Trophoblast cell (in vitro differentiated cells and primary cell): Measurements from ENCODE around the gene TRAPPC6A.

Experiments used
- DNase-seq, 2 donors: peaks; one replicate each; pipeline ENCODE4 v3.0.0-alpha.2; 2016
- H2AFZ ChIP-seq: 2 replicates; pipeline ENCODE4 v1.6.1; 2013; ENCODE audit warnings: low read length, moderate library complexity, mild to moderate bottlenecking; ENCODE audit not compliant: insufficient read depth, poor library complexity
- H2AK5ac ChIP-seq: 2 replicates; pipeline ENCODE4 v1.6.1; 2013; ENCODE audit warnings: mild to moderate bottlenecking, low read length
- H2BK120ac ChIP-seq: 2 replicates; pipeline ENCODE4 v1.6.1; 2013; ENCODE audit warnings: low read length, mild to moderate bottlenecking, moderate library complexity; ENCODE audit not compliant: insufficient read depth, poor library complexity
- H2BK12ac ChIP-seq: 2 replicates; pipeline ENCODE4 v1.6.1; 2013; ENCODE audit warnings: mild to moderate bottlenecking, low read length, moderate library complexity
- H2BK5ac ChIP-seq: 2 replicates; pipeline ENCODE4 v1.6.1; 2013; ENCODE audit warnings: low read length, low read depth, moderate library complexity, mild to moderate bottlenecking; ENCODE audit not compliant: poor library complexity
- H3K14ac ChIP-seq: 2 replicates; pipeline ENCODE4 v1.6.1; 2013; ENCODE audit warnings: mild to moderate bottlenecking, low read length
- H3K18ac ChIP-seq: 2 replicates; pipeline ENCODE4 v1.6.1; 2013; ENCODE audit warnings: mild to moderate bottlenecking, low read length
- H3K23ac ChIP-seq: 2 replicates; pipeline ENCODE4 v1.6.1; 2013; ENCODE audit warnings: low read length
- H3K27ac ChIP-seq: 2 replicates; pipeline ENCODE4 v1.5.1; 2013; ENCODE audit warnings: low read depth, mild to moderate bottlenecking, inconsistent platforms, low read length, moderate library complexity
- H3K27me3 ChIP-seq: 2 replicates; pipeline ENCODE4 v1.6.1; 2013; ENCODE audit warnings: inconsistent platforms, mild to moderate bottlenecking, low read length, moderate library complexity; ENCODE audit not compliant: insufficient read depth
- H3K36me3 ChIP-seq, 2 experiments: 1 replicate in 1 of 2; 2 replicates in 1 of 2; pipeline ENCODE4 v1.6.1; 2013; ENCODE audit warnings: low read length in 2 of 2, mild to moderate bottlenecking in 2 of 2, moderate library complexity in 1 of 2; ENCODE audit not compliant: insufficient read depth in 2 of 2, control insufficient read depth in 1 of 2
- H3K4ac ChIP-seq: 2 replicates; pipeline ENCODE4 v1.6.1; 2013; ENCODE audit warnings: low read depth, mild to moderate bottlenecking, low read length, moderate library complexity
- H3K4me1 ChIP-seq, 2 experiments: 1 replicate in 1 of 2; 2 replicates in 1 of 2; pipeline ENCODE4 v1.6.1; 2013; ENCODE audit warnings: low read length in 2 of 2, mild to moderate bottlenecking in 2 of 2, moderate library complexity in 1 of 2; ENCODE audit not compliant: insufficient read depth in 2 of 2, control insufficient read depth in 1 of 2
- H3K4me2 ChIP-seq: 2 replicates; pipeline ENCODE4 v1.6.1; 2013; ENCODE audit warnings: inconsistent platforms, mild to moderate bottlenecking, low read length, moderate library complexity
- H3K4me3 ChIP-seq: 2 replicates; pipeline ENCODE4 v1.5.1; 2013; ENCODE audit warnings: mild to moderate bottlenecking, low read depth, low read length, inconsistent platforms
- H3K79me1 ChIP-seq: one replicate; pipeline ENCODE4 v1.6.1; 2013; ENCODE audit warnings: low read length
- H3K79me2 ChIP-seq: 2 replicates; pipeline ENCODE4 v1.6.1; 2013; ENCODE audit warnings: low read length, mild to moderate bottlenecking; ENCODE audit not compliant: control insufficient read depth, insufficient read depth, poor library complexity
- H3K9ac ChIP-seq: 2 replicates; pipeline ENCODE4 v1.6.1; 2013; ENCODE audit warnings: mild to moderate bottlenecking, low read length
- H3K9me3 ChIP-seq: 2 replicates; pipeline ENCODE4 v1.6.1; 2013; ENCODE audit warnings: low read depth, mild to moderate bottlenecking, control low read depth, inconsistent platforms, low read length; ENCODE audit not compliant: insufficient read depth
- H4K12ac ChIP-seq: 2 replicates; pipeline ENCODE4 v1.6.1; 2013; ENCODE audit warnings: low read depth, mild to moderate bottlenecking, low read length, moderate library complexity
- H4K8ac ChIP-seq: 2 replicates; pipeline ENCODE4 v1.6.1; 2013; ENCODE audit warnings: low read depth, mild to moderate bottlenecking, low read length, moderate library complexity
- H4K91ac ChIP-seq: one replicate; pipeline ENCODE4 v1.6.1; 2013; ENCODE audit warnings: low read depth, mild to moderate bottlenecking, low read length, moderate library complexity
- WGBS: extraction: QIAGEN DNeasy Blood & Tissue Kit; methylation state at CpG from one replicate; pipeline ENCODE4 v1.1.7; 2013; ENCODE audit warnings: missing lambda C conversion rate; ENCODE audit not compliant: insufficient read length, insufficient coverage; ENCODE audit errors: extremely low coverage; 5-methylcytosine and 5-hydroxymethylcytosine counted together

TRAPPC6A gene

DNA sequence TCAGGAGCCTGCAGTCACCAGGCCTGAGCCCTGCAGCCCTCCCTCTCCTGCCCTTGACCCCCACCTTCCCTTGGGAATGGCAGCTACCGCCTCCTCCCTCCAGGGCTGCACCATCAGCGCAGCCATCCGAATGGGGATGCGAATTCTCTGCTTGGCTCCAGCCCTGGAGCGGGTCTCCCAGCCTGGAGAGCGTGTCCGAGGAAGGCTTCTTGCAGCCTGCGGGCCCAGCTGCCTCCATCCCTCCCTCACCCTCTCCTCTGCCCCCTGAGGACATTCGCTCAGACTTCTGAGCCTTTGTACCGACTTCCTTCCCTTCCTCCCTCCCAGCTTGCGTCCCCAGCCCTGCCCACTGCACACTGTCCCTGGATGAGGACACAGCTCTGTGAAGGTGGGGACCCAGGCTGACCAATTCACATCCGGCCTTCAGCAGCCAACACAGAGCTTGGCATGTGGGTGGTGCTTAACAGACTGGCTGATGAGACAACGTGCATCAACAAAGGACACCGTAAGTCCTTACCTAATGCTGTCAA is 11.2 kb downstream of the TRAPPC6A start:
- no CpG with 5 or more reads among the region's 14 CpGs for WGBS
- Histone ChIP-seq H2BK5ac (no peak overlapping the region), H3K4me3 (no peak overlapping the region)

DNA sequence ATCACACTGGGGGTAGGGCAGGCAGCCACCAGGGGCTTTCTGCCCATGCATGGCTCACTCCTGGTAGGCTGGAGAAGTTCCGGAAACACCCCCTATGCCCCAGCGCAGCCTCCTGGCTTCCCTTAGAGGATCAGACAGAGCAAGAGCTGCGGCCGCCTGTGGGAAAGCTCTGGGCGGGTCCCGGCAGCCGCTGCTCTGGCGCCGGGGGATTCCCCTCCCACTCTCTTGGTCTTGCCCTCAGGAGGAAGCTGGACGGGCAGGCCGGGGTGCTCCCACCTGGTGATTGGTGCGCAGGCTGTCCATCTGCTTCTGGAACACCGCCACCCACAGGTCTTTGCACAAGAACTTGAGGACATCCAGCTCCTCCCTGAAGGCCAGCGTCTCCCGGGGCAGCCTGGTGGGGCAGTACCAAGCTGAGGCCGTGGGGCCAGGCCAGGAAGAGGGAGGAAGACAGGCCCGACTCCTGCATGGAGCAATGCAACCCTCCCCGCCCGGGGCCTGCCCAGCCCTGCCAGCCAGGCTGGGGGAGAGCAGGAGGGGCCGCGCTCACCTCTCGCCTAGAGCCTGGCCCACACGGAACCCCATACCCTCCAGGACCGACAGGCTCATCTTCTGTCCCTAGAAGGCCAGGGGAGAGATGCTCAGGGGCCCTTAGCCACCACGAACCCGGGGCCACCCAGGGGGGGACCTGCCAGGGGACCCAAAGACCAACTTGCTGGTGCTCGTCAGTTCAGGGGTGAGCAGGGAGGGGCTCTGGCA is 13.3 kb downstream of the TRAPPC6A start:
- H3K14ac ChIP-seq: no peak overlapping the region
- H3K4me2 ChIP-seq: peak overlapping the region; percentile 11
- H3K36me3 ChIP-seq: no peaks in the 10 kb centered on the region
- H3K27ac ChIP-seq: no peak overlapping the region
- H3K4ac ChIP-seq: no peak overlapping the region
- H3K9ac ChIP-seq: no peak overlapping the region
- no peak overlapping the region for H2BK12ac ChIP-seq
- H3K4me3 ChIP-seq: no peak overlapping the region
- H3K23ac ChIP-seq: no peak overlapping the region
- H3K27me3 ChIP-seq: no peaks in the 10 kb centered on the region
- H2BK5ac ChIP-seq: no peak overlapping the region
- H3K9me3 ChIP-seq: no peaks in the 10 kb centered on the region
- H2AFZ ChIP-seq: no peak overlapping the region
- no peak overlapping the region for H4K91ac ChIP-seq
- H3K18ac ChIP-seq: no peak overlapping the region
- WGBS: no CpG with 5 or more reads among the region's 27 CpGs
- no peak overlapping the region for H2BK120ac ChIP-seq
- no peaks in the 10 kb centered on the region for H3K79me2 ChIP-seq
- H2AK5ac ChIP-seq: no peak overlapping the region
- no peak overlapping the region for H4K12ac ChIP-seq
- no peak overlapping the region for H4K8ac ChIP-seq
- H3K79me1 ChIP-seq: no peaks in the 10 kb centered on the region
- H3K4me1 ChIP-seq: peaks cover 17 to 18% of the 10 kb centered on the region in 2 experiments
- peak in 1 of 2 donors; percentile 28 for DNase-seq

More for the DNA sequence above, 11.2 kb downstream of the TRAPPC6A start:
- Histone ChIP-seq H2AK5ac (no peak overlapping the region), H3K79me2 (no peaks in the 10 kb centered on the region), H3K27me3 (no peaks in the 10 kb centered on the region), H2BK120ac (no peak overlapping the region), H3K9ac (no peak overlapping the region), H4K12ac (no peak overlapping the region), H2BK12ac (no peak overlapping the region), H3K27ac (no peak overlapping the region), H3K4me1 (peaks cover 5 to 6% of the 10 kb centered on the region in 2 experiments), H3K4ac (no peak overlapping the region), H3K9me3 (peaks cover 2% of the 10 kb centered on the region), H4K91ac (no peak overlapping the region), H3K4me2 (no peak overlapping the region), H3K36me3 (no peaks in the 10 kb centered on the region), H4K8ac (no peak overlapping the region), H3K18ac (no peak overlapping the region), H3K14ac (no peak overlapping the region), H2AFZ (no peak overlapping the region), H3K79me1 (no peaks in the 10 kb centered on the region), H3K23ac (no peak overlapping the region)
- peak; percentile 87 to 90 for DNase-seq

DNA sequence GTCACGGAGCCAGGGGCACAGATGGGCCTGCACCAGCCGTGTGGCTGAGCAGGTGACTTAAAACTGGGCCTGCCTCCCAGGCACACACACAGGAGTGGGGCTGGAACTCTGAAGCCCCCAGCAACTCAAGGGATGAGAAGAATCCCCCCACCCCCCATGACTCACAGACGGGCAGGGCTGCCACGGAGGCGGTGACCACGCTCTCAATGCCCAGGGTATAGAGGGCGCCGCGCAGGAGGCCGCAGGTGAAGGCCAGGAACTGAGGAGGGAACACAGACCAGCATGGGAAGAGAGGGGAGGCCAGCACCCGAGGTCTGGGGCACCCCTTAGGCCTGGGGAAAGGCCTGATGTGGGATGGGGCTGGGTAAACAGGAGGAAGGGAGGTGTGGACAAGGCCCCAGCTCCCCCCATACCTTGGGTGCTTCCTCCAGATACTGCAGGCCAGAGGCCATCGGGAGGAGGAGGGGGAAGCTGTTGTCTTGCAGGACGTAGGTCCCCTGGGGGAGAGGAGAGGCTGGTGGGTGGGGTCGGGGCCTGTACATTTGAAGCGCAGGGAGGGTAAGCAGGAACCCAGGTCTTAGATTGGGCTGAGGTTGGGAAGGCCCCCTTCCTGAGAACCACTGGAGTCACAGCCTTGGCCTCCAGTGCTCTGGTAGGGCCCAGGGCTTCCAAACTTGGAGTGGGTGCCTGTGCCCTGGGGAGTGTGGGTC is 14.1 kb downstream of the TRAPPC6A start:
- Histone ChIP-seq H3K27me3 (no peaks in the 10 kb centered on the region), H3K14ac (no peak overlapping the region), H4K12ac (no peak overlapping the region)

DNA sequence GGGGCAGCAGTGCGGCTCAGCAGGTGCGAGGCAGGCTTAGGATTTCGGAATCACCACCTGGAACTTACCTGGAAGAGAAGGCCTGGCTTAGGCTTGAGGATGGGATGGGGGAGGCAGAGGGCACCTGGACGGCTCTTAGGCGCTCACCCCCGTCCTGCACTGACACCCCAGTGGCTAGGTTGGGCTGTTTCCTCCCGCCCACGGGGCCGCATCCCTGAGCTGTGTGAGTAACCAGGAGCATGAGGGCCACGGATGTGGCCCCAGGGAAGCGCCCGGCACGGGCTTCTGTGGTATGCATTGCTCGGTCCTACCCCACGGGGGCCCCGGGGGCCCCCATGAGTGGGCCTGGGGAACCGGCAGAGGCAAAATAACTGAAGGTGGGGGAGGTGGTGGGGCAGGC is 14.9 kb downstream of the TRAPPC6A start:
- no peaks in the 10 kb centered on the region for H3K79me1 ChIP-seq
- no peaks in the 10 kb centered on the region for H3K27me3 ChIP-seq
- H3K79me2 ChIP-seq: no peaks in the 10 kb centered on the region
- no peaks in the 10 kb centered on the region for H3K36me3 ChIP-seq
- H2BK120ac ChIP-seq: no peak overlapping the region
- H3K4me3 ChIP-seq: no peak overlapping the region
- no peak overlapping the region for H2AK5ac ChIP-seq
- no peak overlapping the region for H3K4me2 ChIP-seq
- no peak overlapping the region for H4K91ac ChIP-seq
- no peak for DNase-seq
- H2BK12ac ChIP-seq: no peak overlapping the region
- H4K12ac ChIP-seq: no peak overlapping the region
- no peak overlapping the region for H3K27ac ChIP-seq
- no peak overlapping the region for H3K9ac ChIP-seq
- no CpG with 5 or more reads among the region's 17 CpGs for WGBS
- no peak overlapping the region for H4K8ac ChIP-seq
- H3K4me1 ChIP-seq: peaks cover 17 to 18% of the 10 kb centered on the region in 2 experiments
- H3K9me3 ChIP-seq: no peaks in the 10 kb centered on the region
- no peak overlapping the region for H2BK5ac ChIP-seq
- no peak overlapping the region for H3K18ac ChIP-seq
- no peak overlapping the region for H2AFZ ChIP-seq
- no peak overlapping the region for H3K14ac ChIP-seq
- H3K4ac ChIP-seq: no peak overlapping the region
- no peak overlapping the region for H3K23ac ChIP-seq

More for the DNA sequence above, 14.1 kb downstream of the TRAPPC6A start:
- Histone ChIP-seq H2BK12ac (no peak overlapping the region), H3K79me1 (no peaks in the 10 kb centered on the region), H2BK120ac (no peak overlapping the region), H3K18ac (no peak overlapping the region), H3K36me3 (no peaks in the 10 kb centered on the region), H3K4me2 (no peak overlapping the region), H3K27ac (no peak overlapping the region), H3K9me3 (no peaks in the 10 kb centered on the region), H2AFZ (no peak overlapping the region), H3K4me3 (no peak overlapping the region), H3K9ac (no peak overlapping the region), H4K8ac (no peak overlapping the region), H2AK5ac (no peak overlapping the region), H2BK5ac (no peak overlapping the region), H3K79me2 (no peaks in the 10 kb centered on the region), H3K4ac (no peak overlapping the region), H3K4me1 (peaks cover 17 to 18% of the 10 kb centered on the region in 2 experiments), H4K91ac (no peak overlapping the region), H3K23ac (no peak overlapping the region)
- no CpG with 5 or more reads among the region's 15 CpGs for WGBS
- no peak for DNase-seq
